Measurements from ENCODE around the gene FAM167B.

Gene FAM167B

DNA sequence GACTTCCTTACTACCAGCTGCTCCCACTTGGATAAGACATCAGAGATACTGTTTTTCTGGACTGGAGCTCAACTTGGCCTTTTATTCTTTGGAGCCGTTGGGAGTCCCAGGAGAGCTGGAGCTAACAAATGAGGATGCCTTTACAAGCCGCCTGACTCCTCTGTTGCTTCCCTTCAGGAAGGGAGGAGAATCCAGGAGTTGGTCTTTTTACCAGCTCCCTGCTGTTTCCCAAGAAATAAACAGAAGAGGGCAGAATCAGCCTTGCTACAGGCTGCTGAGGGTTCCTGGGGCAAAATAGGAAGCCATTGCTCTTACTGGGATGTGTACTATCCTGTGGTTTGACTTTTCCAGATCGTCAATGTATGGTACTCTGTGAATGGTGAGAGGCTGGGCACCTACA is 23.3 kb upstream of the FAM167B start:
- no peak for DNase-seq (ENCODE audit: low read depth in 2 of 2, low spot score in 1 of 2)

DNA sequence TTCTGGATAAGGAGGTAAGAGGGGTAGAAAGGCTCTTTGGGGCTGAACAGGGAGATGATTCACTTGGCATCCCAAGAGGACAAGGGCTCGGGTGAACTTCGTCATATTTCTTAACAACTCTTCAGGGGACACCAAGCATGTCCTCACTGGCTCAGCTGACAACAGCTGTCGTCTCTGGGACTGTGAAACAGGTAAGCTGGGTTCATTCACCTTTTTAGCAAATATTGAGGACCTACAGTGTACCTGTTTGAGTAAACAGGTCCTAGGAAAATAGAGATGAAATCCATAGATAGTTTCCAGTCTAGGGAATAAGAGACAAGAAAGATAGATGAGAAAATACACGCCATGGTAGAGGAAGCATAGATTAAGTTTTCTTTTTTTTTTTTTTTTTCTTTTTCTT is 22.7 kb upstream of the FAM167B start:
- DNase-seq (ENCODE audit: low read depth in 2 of 2, low spot score in 1 of 2), result no peak

DNA sequence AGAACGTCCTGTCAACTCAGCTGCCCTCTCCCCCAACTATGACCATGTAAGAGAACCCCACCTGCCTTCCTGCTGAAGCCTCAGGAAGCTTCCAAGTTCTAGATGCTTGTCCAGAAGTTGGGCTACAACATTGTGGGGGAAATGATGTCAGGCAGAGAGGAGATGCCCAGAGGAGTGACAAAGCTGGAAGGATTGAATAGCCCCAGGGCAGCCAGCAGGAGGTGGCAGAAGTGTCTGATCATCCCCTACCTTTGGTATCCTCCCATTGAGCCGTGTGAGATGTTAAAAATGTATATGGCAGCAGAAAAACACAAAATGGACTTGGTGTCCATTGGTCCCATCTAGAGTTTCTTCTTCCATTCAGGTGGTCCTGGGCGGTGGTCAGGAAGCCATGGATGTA is 18.3 kb upstream of the FAM167B start:
- no peak for DNase-seq (ENCODE audit: low read depth in 2 of 2, low spot score in 1 of 2)

DNA sequence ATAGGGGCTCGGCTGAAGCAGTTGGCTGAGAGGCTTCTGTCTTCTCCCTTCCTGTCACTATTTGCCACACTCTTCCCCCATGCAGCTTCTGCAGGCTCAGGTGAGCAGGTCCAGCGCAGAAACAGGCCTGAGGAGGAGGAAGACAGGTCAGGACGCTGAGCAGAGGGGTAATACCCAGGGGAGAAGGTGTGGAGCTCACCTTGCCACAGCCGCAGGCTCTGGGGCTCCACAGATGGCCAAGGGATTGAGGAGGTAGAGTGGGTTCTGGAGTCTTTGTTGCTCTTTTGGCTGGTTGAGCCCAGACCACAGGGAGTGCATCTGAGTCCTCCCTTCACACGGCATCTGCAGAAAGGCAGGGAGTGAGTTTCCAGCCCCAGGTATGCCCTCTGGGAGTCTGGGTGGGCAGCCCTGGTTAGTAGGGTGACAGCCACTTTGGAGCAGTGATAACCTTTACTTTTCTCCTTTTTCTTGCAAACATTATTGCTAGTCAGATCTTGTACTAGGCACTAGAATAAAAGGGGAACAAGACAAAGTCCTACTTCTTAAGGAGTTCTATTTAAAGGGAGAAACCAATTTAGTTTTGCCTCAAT is 15.1 kb upstream of the FAM167B start:
- DNase-seq (ENCODE audit: low read depth in 2 of 2, low spot score in 1 of 2), result no peak

DNA sequence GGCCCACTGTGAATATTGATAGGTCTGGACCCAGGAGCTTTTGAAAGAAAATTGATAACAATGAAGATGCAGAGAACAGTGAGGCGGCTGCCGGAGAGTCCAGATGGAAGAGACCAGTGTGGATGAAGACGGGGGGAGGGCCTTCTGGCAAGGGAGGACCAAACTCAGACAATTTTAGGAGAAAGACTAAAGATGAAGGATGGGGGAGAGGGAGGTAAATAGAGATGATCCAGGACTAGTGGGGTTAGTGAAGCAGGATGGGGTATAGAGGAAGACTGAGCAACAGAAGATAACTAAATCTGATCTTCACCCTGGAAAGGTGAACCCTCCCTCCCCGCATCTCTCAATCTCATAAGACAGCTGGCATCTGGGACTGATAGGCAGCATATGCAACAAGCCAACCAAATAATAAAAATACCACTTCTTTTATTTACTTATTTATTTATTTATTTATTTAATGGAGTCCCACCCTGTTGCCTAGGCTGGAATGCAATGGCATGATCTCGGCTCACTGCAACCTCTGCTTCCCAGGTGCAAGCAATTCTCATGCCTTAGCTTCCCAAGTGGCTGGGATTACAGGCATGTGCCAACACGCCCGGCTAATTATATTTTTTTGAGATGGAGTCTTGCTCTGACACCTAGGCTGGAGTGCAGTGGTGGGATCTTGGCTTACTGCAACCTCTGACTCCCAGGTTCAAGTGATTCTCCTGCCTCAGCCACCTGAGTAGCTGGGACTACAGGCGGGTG is 14.3 kb upstream of the FAM167B start:
- DNase-seq (ENCODE audit: low read depth in 2 of 2, low spot score in 1 of 2), result no peak

DNA sequence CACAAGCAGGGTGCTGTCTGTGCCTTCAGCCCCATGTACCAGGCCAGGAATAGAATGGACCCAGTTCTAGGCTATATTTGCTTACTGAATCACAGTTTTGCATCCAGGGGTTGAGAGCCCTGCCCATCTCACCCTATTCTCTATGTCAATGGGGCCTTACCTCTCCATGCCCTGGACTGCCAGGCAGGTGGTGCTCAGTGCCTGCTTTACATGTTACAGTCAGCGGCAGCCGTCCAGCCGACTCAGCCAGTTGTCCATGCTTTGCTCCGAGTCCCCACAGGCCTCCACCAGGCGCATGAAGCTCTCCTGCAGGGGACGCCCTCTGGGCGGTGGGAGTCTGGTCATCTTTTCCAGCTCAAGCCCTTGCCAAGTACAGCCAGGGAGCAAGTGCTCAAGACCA is 12.2 kb upstream of the FAM167B start:
- DNase-seq (ENCODE audit: low read depth in 2 of 2, low spot score in 1 of 2), result no peak

DNA sequence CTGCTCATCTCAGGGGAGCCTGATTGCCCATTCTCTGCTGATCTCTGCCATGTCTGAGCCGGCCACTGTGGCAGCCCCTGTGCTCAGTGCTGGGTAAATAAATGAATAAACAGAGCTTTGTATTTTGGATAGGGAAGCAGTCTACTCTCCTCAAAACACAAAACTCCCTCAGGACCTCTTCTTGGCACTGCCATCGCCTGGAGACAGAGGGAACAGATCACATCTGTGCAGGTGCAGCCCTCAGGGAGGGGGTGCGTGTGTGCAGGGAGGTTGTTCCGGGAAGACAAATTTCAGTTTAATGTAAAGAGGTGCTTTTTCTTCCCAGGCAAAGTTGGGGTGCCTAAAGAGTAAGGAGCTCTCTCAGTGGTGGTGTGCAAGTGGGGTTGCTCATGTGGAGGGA is 7.7 kb upstream of the FAM167B start:
- DNase-seq (ENCODE audit: low read depth in 2 of 2, low spot score in 1 of 2), result no peak

DNA sequence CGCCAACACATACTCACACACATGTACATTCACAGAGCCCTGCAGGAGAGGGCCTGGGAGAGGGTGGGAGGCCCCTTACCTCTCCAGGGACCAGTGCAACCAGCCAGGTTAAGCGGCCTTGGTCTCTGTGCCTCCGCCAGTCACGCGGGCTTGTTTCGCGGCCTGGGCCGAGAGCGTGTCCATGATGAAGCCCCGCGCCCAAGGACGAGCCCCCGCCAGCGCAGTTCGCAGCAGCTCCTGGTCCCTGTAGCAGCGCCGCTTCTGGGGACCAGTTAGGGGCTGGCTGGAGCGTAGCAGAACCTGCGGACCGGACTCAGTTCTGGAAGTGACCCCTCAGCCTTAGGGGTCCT is 7.3 kb upstream of the FAM167B start:
- no peak for DNase-seq (ENCODE audit: low read depth in 2 of 2, low spot score in 1 of 2)

DNA sequence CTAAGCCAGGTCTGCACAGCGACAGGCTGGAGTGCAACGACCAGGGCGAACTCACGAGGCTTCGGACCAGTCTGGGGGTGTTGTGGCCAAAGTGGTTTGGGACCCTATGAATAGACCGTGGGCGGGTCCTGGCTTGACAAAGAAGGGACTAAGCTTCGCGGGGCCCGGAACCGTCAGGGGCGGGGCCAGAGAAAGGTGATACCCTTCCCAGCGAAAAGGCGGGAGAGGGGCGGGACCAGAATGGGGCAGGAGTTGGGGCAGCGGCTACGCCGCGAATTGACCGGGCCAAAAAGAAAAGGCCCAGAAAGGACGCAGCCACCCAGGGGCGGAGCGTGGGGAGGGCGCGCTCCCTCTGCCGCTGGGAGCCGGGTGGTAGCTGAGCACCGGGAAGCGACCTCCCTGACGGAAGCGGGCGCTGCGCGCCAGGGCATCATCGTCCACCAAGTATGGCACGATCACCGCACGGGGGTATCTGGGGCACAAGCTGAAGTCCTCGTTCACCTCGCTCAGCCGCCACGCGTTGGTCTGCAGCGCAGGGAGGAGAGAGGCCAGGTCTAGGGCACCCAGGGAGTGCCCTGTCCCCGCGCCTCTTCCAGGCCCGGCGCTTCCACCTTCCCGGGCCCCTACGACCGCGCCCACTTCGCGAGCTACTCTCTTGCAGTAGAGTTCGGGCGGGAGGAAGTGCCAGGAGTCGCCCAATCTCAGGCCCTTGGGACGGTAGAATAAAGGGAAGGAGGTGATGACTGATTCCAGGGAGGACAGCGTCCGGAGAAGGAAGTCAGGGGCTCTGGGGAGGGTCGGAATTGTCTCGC is 6.7 kb upstream of the FAM167B start:
- no peak for DNase-seq (ENCODE audit: low read depth in 2 of 2, low spot score in 1 of 2)

DNA sequence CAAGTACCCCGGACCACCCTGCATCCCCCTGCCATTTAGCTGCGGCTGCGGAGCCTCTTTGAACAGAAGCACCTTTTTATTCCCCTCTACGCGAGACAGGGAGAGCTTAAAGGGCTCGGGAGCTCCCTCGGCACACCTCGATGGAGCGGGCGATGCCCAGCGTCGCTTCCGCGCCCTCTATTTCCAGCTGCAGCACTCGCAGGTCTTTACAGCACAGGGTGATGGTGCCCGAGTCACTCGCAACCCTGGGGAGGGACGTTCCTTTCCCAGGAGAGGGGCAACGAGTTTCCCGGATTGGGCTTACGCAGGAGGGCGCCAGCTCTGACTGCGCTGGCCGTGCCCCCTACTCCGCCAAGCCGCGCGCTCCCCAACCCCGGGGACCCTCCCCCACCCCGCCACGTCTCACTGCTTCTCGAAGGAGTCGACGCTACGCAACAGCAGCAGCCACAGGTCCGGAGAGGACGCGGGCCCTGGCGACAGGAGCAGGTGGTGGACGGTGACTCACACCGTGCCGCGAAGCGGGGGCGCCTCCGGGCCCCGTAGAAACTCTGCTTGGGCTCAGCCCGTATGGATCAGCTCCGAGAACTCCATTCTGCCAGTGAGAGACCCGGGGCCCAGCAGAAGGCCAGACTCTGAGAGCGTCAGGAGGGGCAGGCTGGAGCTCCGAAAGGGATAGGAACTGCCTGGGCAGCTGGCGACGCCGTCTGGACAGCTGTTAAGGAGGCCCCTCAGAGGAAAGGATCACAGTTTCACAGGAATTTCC is 5.8 kb upstream of the FAM167B start:
- DNase-seq (ENCODE audit: low read depth in 2 of 2, low spot score in 1 of 2), result no peak

DNA sequence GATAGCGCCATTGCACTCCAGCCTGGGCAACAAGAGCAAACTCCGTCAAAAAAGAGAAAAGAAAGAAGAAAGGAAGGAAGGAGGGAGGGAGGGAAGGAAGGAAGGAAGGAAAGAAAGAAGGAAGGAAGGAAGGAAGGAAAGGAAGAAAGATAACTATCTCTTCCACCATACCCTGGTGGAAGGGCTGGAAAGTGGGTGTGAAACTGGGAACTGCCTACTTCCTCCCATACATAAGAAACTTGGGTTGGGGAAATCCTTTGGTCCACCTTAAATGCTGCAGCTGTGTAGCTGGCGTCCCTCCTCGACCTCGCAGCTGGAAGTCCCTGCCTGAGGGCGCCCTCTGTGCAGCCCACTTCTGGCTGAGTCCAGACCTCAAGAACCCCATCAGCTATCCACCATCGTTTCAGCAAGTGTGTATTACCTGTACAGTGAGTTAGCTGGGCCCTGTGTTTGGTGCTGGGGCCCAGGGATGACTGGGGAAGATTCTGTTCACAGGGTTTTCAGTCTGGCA is 4.6 kb upstream of the FAM167B start:
- no peak for DNase-seq (ENCODE audit: low read depth in 2 of 2, low spot score in 1 of 2)

DNA sequence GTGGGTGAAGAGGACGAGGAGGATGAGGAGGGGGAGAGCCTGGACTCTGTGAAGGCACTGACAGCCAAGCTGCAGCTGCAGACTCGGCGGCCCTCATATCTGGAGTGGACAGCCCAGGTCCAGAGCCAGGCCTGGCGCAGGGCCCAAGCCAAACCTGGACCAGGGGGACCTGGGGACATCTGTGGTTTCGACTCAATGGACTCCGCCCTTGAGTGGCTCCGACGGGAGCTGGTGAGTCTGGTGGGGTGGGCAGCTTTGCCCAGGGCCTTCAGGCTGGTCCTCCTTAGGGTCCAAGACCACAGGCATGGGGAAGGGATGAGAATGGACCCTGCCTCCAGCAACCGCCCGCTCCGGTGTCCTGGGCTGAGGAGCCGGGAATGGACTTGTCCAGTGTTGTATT is 430 bp downstream of the FAM167B start:
- DNase-seq (ENCODE audit: low read depth in 2 of 2, low spot score in 1 of 2), result no peak

DNA sequence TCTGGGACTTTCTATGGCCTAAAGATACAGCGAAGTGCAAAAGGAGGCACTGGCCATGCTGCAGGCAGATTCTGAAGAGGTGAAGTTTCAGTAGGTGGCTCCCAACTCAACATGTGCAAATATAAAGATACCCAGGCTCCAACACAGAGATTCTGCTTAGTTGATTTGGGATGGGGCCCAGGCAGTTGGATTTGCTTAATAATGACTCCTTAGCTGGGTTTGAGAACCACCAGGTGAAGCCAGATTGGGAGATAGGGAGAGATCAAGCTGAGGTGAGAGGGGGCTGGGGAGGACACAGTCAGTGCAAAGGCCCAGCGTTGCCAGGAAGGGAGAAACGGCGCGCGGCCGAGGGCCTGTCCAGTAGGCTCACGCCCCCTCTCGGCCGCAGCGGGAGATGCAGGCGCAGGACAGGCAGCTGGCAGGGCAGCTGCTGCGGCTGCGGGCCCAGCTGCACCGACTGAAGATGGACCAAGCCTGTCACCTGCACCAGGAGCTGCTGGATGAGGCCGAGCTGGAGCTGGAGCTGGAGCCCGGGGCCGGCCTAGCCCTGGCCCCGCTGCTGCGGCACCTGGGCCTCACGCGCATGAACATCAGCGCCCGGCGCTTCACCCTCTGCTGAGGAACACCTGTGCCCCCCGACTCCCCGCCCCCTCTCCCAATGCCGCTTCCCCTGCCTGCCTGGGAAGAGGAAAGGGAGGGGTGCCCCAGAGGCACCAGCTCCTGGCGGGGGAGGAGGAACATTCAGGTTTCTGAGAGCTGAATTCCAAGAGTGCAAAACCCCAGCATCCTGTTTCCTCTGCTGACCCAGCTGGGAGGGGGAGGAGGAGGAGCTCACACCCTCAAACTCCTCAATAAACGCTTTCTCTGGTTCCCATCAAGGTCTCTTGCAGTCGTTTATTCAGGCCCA is 1.2 kb downstream of the FAM167B start:
- peak; percentile 43 to 54 for DNase-seq (ENCODE audit: low read depth in 2 of 2, low spot score in 1 of 2)

DNA sequence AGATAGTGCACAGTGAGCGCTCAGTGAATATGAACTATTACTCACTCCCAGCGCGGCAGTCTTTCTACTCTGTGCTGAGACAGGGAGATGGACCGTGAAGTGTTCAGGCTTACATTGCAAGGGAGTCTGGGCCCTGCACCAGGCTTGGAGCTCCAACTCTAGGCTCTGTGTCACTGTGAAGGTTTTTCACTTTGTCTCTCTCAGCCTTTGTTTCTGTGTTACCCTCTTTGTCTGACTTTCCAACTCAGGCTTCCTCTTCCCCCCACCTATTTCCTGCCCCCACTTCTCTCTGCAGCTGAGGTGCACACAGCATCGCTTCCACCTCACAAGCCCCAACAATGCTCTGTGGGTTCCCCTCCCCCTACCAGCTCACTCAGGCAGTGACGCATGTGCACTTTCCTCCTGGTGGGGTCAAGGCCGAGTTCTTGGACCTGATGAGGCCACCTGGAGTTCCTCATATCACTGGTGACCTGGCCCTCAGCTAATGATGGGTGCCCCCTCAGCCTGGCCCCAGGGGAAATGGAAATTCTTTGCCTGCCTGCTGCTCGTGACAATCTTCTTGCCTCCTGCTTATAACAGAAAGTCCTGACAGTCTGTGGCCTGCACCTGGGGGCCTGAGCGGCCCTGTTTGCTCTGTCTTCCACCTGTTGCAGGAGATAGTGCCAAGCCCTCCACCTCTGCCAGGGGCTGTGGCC is 3.0 kb downstream of the FAM167B start:
- peak; percentile 51 to 77 for DNase-seq (ENCODE audit: low read depth in 2 of 2, low spot score in 1 of 2)

DNA sequence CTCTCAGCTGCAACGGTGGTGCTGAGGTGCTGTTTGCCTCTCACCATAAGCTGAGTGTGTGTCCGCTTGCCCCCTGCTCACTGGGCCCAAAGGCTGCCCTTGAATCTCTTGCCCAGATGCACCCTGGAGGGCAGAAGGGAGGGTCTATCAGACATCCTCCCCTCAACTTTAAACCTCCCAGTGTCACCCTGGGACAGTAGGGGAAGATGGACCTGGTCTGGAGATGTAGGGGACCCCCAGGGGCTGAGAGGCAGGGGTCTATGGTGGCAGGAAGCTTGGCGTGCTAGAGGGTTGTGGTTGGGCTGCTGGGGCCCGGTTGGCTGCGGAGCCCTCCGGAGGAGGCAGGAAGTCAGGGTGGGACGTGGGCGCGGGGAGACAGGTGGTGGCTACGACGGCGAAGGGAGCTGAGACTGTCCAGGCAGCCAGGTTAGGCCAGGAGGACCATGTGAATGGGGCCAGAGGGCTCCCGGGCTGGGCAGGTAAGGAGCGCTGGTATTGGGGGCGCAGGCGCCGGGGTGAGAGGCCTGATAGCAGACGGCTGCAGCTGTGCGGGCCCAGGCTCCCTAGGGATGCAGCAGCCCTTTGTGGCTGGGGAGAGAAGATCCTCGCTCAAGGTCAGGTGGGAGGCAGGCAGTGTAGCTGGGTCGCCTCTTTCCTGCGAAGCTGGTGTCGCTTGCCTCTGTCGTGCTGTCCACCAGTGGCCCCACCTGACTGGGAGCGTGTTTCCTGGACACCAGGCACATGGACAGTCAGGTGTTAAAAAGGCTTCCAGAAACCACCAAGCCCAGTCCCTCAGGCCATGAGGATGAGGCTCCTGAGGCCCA is 4.1 kb downstream of the FAM167B start, which contains the start of gene LCK:
TSS of gene LCK (plus strand) at position 373 of the 824 bp plus-strand sequence. CDS start 23,065 bp downstream, outside the sequence.
- DNase-seq (ENCODE audit: low read depth in 2 of 2, low spot score in 1 of 2), result peak in 1 of 2 donors; percentile 43

DNA sequence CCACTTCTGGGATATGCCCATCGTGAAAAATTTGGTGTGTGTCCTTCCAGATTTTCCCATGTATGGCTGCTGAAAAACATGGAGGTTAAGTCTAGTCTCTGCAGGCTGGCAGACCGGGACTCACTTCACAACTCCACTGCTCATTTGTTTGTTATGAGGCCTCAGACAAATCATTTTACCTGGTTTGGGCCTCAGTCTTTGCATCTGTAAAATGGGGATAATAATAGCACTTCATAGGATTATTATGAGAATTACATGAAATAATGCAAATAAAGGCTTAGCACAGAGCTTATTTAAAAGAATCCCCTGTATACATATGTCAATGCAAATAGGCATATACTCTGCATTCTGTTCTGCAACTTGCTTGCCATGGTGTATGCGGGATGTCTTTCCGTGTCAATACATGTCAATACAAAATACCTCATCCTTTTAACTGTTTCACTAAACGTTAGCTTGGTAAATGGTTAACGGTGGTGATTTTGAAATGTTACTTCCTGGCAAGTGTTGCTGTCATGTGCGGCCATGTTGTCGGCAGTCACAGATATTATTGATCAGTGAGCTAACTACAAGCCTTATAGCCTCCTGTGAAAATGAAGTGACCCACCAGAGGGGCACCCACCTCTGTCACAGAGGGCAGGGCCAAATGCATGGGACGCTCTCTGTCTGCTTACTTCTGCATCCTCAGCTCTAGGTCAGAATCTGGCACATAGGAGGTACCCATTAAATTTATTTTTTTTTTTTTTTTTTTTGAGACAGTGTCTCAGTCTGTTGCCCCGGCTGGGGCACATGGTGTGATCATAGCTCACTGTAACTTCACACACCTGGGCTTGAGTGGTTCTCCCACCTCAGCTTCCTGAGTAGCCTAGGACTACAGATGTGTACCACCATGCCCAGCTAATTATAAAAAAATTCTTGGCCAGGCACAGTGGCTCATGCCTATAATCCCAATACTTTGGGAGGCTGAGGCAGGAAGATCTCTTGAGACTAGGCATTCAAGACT is 8.3 kb downstream of the FAM167B start:
- no peak for DNase-seq (ENCODE audit: low read depth in 2 of 2, low spot score in 1 of 2)

DNA sequence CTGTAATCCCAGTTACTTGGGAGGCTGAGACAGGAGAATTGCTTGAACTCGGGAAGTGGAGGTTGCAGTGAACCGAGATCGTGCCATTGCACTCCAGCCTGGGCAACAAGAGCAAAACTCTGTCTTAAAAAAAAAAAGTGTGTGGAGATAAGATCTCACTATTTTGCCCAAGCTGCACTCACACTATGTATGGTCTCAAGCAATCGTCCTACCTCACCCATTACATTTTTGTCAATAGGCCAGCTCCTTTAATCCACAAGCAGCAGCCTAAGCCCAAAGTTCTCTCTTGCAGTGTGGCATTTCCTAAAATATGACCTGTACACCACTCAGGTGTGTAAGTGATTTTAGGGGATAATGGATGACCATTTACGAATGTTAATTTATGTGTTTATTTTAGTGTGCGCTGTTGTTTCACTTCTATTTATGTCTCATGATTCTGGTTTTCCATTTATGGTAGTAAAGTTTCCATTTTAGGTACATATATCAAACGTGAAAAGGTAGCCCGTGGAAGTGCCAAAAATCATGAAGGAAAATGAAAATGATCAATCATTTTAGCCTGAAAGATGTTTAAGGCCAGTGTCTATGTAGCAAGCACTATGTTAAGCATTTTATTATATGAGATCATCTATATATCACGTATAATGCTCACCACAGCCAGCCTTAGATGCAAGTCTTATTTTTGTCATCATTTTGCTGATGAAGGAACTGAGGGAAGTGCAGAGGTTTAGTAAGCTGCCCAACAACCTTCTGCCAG is 9.6 kb downstream of the FAM167B start:
- no peak for DNase-seq (ENCODE audit: low read depth in 2 of 2, low spot score in 1 of 2)

Data from stimulated activated CD8-positive, alpha-beta memory T cell treated with anti-CD3 and anti-CD28 coated beads, Interleukin-4, amount 100 ng/mL, for 4 hours (primary cell).